ENCODE results near the gene NAP1L1.

NAP1L1 gene

GRCh38 chr12:76084863-76085519, 506 bp upstream of the NAP1L1 start:
- DNase-seq (ENCODE audit: low read depth), result peak; percentile 81

- DNase-seq (ENCODE audit: low read depth), result peak; percentile 32
Observed at GRCh38 chr12:76083246-76083903, 1.1 kb downstream of the NAP1L1 start.

- no peak for DNase-seq (ENCODE audit: low read depth)
Observed at GRCh38 chr12:76081909-76082308, 2.6 kb downstream of the NAP1L1 start.

- no peak for DNase-seq (ENCODE audit: low read depth)
Observed at GRCh38 chr12:76080729-76081415, 3.6 kb downstream of the NAP1L1 start.

GRCh38 chr12:76080017-76080728, 4.3 kb downstream of the NAP1L1 start:
- no peak for DNase-seq (ENCODE audit: low read depth)

- no peak for DNase-seq (ENCODE audit: low read depth)
Observed at GRCh38 chr12:76078748-76079147, 5.7 kb downstream of the NAP1L1 start.

GRCh38 chr12:76075448-76075847, 9.0 kb downstream of the NAP1L1 start:
- no peak for DNase-seq (ENCODE audit: low read depth)

- no peak for DNase-seq (ENCODE audit: low read depth)
Observed at GRCh38 chr12:76074701-76075336, 9.7 kb downstream of the NAP1L1 start.

- DNase-seq (ENCODE audit: low read depth), result no peak
Observed at GRCh38 chr12:76073561-76073960, 10.9 kb downstream of the NAP1L1 start.

- no peak for DNase-seq (ENCODE audit: low read depth)
Observed at GRCh38 chr12:76072568-76072967, 11.9 kb downstream of the NAP1L1 start.

GRCh38 chr12:76069339-76069738, 15.1 kb downstream of the NAP1L1 start:
- DNase-seq (ENCODE audit: low read depth), result no peak

- DNase-seq (ENCODE audit: low read depth), result no peak
Observed at GRCh38 chr12:76065917-76066316, 18.6 kb downstream of the NAP1L1 start.

- no peak for DNase-seq (ENCODE audit: low read depth)
Observed at GRCh38 chr12:76064904-76065303, 19.6 kb downstream of the NAP1L1 start.

GRCh38 chr12:76060111-76060510, 24.4 kb downstream of the NAP1L1 start:
- no peak for DNase-seq (ENCODE audit: low read depth)

- no peak for DNase-seq (ENCODE audit: low read depth)
Observed at GRCh38 chr12:76057326-76057725, 27.2 kb downstream of the NAP1L1 start.

- DNase-seq (ENCODE audit: low read depth), result no peak
Observed at GRCh38 chr12:76055393-76055792, 29.1 kb downstream of the NAP1L1 start.

- DNase-seq (ENCODE audit: low read depth), result no peak
Observed at GRCh38 chr12:76049575-76050251, 34.8 kb downstream of the NAP1L1 start.

- DNase-seq (ENCODE audit: low read depth), result no peak
Observed at GRCh38 chr12:76047742-76048141, 36.7 kb downstream of the NAP1L1 start.

- no peak for DNase-seq (ENCODE audit: low read depth)
Observed at GRCh38 chr12:76047060-76047459, 37.4 kb downstream of the NAP1L1 start.

GRCh38 chr12:76043377-76043776, 41.1 kb downstream of the NAP1L1 start:
- DNase-seq (ENCODE audit: low read depth), result no peak

- DNase-seq (ENCODE audit: low read depth), result no peak
Observed at GRCh38 chr12:76042147-76042546, 42.3 kb downstream of the NAP1L1 start.

- DNase-seq (ENCODE audit: low read depth), result no peak
Observed at GRCh38 chr12:76041406-76041805, 43.1 kb downstream of the NAP1L1 start.

Data from HS-5 (cell line).